ENCODE data around the gene SMYD2.

DNA sequence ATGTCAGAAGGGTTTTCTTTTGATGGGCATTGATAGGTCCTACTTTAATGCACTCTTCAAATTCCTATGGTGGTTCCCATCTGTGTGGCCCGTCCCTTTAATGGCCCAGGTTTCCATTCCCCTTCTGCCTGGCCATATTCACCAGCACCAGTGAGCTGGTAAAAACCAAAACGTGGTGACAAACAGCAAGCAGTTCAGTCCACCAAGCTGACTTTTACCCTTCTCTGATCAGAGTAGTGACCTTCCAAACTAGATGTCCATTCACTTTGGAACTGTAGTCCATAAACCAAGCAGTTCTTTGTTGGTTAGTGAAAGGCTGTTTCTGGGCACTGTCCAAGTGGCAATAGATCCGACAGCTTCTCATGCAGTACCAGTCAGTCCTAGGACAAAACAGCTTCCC is 60.5 kb downstream of the SMYD2 start:
- TF ChIP-seq, protein P1, sequence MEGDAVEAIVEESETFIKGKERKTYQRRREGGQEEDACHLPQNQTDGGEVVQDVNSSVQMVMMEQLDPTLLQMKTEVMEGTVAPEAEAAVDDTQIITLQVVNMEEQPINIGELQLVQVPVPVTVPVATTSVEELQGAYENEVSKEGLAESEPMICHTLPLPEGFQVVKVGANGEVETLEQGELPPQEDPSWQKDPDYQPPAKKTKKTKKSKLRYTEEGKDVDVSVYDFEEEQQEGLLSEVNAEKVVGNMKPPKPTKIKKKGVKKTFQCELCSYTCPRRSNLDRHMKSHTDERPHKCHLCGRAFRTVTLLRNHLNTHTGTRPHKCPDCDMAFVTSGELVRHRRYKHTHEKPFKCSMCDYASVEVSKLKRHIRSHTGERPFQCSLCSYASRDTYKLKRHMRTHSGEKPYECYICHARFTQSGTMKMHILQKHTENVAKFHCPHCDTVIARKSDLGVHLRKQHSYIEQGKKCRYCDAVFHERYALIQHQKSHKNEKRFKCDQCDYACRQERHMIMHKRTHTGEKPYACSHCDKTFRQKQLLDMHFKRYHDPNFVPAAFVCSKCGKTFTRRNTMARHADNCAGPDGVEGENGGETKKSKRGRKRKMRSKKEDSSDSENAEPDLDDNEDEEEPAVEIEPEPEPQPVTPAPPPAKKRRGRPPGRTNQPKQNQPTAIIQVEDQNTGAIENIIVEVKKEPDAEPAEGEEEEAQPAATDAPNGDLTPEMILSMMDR (conservative IDR thresholded peaks at IDR 0.05; ENCODE audit: low read length) = no peak
- no peak for TF ChIP-seq EZH2phosphoT487 (IDR thresholded peaks at IDR 0.05; ENCODE audit: borderline replicate concordance, low read depth, low read length)

Data from OCI-LY7 (cell line).